WTC11 (cell line): ENCODE measurements around the gene EPM2A.

ENCODE experiments used
- E2F4 ChIP-seq: sonication (generic); formaldehyde crosslinking; IDR thresholded peaks from 2 replicates; pipeline ENCODE4 v1.8.1; 2022; ENCODE audit warnings: low read depth, mild to moderate bottlenecking, moderate library complexity, missing genetic modification reagents, borderline replicate concordance
- GTF2I ChIP-seq: fragments of 250-450 bp; sonication (Bioruptor Pico); conservative IDR thresholded peaks from 2 replicates; pipeline ENCODE4 v1.4.0; 2021; ENCODE audit warnings: mild to moderate bottlenecking
- HMGXB4 ChIP-seq: sonication (generic); formaldehyde crosslinking; IDR thresholded peaks from 2 replicates; pipeline ENCODE4 v1.8.1; 2023; ENCODE audit warnings: mild to moderate bottlenecking, moderate library complexity, missing genetic modification reagents
- PRDM15 ChIP-seq: sonication (generic); formaldehyde crosslinking; IDR thresholded peaks from 2 replicates; pipeline ENCODE4 v1.8.0; 2022; ENCODE audit warnings: missing genetic modification reagents
- TF ChIP-seq, protein P1 (sequence below): fragments of 200-600 bp; IDR thresholded peaks from 2 replicates; pipeline ENCODE4 v1.8.0; 2022; ENCODE audit warnings: antibody characterized with exemption

DNA sequence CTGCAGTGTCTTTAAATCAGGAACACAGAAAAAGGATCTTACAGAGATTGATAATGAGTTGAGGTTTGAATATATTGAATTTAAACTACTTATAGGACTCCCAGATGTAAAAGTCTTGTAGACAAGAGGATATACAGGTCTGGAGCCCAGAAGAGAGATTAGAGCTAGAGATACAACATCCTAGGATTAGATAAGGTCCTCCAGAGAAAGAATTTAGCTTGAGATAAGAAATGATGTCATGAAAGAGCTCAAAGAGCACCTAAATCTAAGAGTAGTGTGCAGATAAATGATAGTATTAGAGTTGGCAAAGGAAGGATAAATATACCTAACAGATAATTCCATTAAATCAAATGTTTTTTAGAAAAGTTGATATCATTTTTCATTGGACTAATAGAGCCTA, 23.9 kb downstream of the EPM2A start:
- TF ChIP-seq E2F4 (no peak), HMGXB4 (CRISPR knock-in tag) (no peak), PRDM15 (no peak), GTF2I (CRISPR knock-in tag) (no peak)
- TF ChIP-seq, protein P1, sequence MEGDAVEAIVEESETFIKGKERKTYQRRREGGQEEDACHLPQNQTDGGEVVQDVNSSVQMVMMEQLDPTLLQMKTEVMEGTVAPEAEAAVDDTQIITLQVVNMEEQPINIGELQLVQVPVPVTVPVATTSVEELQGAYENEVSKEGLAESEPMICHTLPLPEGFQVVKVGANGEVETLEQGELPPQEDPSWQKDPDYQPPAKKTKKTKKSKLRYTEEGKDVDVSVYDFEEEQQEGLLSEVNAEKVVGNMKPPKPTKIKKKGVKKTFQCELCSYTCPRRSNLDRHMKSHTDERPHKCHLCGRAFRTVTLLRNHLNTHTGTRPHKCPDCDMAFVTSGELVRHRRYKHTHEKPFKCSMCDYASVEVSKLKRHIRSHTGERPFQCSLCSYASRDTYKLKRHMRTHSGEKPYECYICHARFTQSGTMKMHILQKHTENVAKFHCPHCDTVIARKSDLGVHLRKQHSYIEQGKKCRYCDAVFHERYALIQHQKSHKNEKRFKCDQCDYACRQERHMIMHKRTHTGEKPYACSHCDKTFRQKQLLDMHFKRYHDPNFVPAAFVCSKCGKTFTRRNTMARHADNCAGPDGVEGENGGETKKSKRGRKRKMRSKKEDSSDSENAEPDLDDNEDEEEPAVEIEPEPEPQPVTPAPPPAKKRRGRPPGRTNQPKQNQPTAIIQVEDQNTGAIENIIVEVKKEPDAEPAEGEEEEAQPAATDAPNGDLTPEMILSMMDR: no peak
